ENCODE data around the gene GRAP2.

The GRAP2 gene

DNA sequence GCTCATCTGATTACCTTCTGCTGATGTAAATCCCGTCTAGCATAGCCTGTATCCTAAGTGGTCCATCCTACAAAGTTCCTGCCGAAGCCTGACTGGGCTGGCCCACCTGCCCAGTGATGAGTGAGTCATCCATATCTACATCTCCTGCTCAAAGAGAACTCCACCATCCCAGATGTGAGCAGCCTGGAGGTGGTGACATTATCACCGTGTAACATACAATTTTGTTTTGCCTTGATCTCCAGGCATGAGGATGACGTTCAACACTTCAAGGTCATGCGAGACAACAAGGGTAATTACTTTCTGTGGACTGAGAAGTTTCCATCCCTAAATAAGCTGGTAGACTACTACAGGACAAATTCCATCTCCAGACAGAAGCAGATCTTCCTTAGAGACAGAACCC, 64.9 kb downstream of the GRAP2 start:
- DNase-seq (ENCODE audit: low read depth in 2 of 2) = no peak

- DNase-seq (ENCODE audit: low read depth in 2 of 2) = peak in 1 of 2 experiments; percentile 6
Measured at GRCh38 chr22:39966470-39966869, 65.6 kb downstream of the GRAP2 start.

GRCh38 chr22:39967103-39967829, 66.4 kb downstream of the GRAP2 start:
- no peak for DNase-seq (ENCODE audit: low read depth in 2 of 2)

- DNase-seq (ENCODE audit: low read depth in 2 of 2) = no peak
Measured at GRCh38 chr22:39967996-39968972, 67.4 kb downstream of the GRAP2 start.

GRCh38 chr22:39970742-39971141, 69.9 kb downstream of the GRAP2 start:
- DNase-seq (ENCODE audit: low read depth in 2 of 2) = no peak

- DNase-seq (ENCODE audit: low read depth in 2 of 2) = no peak
Measured at GRCh38 chr22:39972641-39973040, 71.8 kb downstream of the GRAP2 start.

DNA sequence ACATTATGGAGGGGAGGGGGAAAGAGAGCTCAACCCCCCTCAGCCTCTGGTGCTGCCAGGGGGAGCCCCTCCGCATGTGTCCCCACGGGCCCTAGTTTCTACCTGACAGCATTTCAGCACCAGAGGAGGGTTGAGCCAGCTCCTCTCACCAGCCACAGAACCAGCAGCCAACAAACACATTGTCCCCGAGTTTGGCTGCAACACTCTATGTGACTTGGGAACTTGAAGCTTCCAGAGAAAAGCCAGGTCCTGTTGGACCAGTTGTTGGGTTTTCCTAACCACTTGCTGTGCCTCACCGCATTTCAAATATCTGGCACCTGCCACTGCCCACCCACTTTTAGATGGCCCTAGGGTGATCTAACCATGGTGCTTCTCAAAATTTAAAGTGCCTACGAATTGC, 72.8 kb downstream of the GRAP2 start:
- no peak for DNase-seq (ENCODE audit: low read depth in 2 of 2)

GRCh38 chr22:39974065-39974464, 73.2 kb downstream of the GRAP2 start:
- no peak for DNase-seq (ENCODE audit: low read depth in 2 of 2)

DNA sequence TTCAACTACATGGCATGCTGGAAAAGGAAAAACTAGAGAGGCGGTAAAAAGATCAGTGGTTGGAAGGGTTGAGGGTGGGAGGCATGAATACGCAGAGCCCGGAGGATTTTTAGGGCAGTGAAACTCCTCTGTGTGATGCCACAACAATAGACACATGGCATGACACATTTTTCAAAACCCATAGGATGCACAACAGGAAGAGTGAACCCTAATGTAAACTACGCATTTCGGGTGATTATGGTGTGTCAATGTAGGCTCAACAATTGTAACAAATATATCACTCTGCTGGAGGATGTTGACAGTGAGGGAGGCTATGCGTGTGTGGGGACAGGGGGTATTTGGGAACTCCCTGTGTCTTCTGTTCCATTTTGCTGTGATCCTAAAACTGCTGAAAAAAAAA, 78.2 kb downstream of the GRAP2 start:
- DNase-seq (ENCODE audit: low read depth in 2 of 2) = no peak

- DNase-seq (ENCODE audit: low read depth in 2 of 2) = no peak
Measured at GRCh38 chr22:39979458-39979857, 78.6 kb downstream of the GRAP2 start.

- no peak for DNase-seq (ENCODE audit: low read depth in 2 of 2)
Measured at GRCh38 chr22:39980596-39980995, 79.7 kb downstream of the GRAP2 start.

- no peak for DNase-seq (ENCODE audit: low read depth in 2 of 2)
Measured at GRCh38 chr22:39983346-39983745, 82.5 kb downstream of the GRAP2 start.

GRCh38 chr22:39984006-39984405, 83.1 kb downstream of the GRAP2 start:
- no peak for DNase-seq (ENCODE audit: low read depth in 2 of 2)

DNA sequence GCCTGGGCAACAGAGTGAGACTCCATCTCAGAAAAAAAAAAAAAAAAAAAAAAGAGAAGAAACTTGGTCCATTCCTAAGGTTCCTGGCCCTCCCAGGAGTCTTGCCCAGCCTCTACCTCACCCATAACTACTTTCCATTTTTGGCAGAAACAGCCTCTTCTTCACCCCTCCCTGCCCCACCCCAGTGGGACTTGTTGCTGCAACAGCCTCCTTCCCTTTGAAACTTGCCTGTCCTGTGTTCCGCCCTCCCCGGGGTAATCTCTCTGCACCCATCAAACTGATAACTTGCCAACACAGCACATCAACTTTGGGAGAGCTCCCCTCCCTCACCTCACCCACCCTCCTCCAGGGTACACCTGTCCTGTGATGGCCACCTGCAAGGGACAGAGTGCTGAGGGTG, 83.9 kb downstream of the GRAP2 start:
- DNase-seq (ENCODE audit: low read depth in 2 of 2) = no peak

DNA sequence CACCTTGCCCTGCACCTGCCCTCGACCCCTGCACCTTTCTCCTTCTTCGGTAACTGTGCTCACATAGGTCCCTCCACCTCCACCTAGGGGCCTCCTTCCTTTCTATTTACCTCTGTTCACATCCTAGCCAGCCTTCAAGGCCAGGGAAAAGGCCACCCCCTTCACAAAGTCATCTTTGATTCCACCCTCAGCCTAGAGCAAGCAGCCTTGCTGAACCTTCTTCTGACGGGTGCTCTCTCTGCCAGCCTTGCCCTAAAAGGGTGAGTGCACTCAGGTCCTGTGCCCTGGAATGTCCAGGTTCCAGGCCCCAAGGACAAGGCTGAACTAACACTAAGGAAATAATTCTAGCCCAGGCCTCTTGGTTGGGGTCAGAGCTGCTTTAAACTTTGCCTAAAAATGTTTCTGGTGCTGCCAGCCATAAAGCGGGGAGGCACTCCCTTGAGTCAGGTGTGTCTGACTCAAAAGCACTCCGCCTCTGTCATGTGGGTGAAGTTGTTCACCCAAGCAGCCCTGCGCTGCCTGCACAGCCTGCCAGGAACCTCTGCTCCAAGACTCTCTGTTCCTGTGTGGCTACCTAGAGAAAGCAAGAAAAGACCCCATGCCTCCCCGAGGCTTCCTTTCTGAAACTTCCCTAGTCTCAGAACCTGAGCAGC, 84.6 kb downstream of the GRAP2 start:
- no peak for DNase-seq (ENCODE audit: low read depth in 2 of 2)

- DNase-seq (ENCODE audit: low read depth in 2 of 2) = no peak
Measured at GRCh38 chr22:39988386-39989114, 87.7 kb downstream of the GRAP2 start.

- DNase-seq (ENCODE audit: low read depth in 2 of 2) = no peak
Measured at GRCh38 chr22:39989633-39990032, 88.7 kb downstream of the GRAP2 start.

DNA sequence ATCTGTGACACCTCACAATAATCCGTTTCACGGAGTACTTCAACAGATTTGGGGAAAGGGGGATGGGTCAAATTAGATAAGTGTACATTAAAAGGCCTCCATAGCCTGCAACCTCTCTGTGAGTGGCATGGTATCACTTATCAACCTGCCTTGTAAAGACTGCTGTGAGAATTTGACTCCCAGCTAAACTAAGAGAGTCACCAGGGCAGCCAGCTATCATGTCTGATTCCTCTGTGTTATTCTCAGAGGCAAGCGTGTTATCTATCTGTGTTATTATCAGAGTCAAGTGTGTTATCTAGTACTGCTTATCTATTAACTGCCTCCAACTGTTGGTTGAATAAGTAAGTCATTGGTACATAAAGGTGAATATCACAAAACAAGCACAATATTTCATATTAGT, 89.8 kb downstream of the GRAP2 start:
- no peak for DNase-seq (ENCODE audit: low read depth in 2 of 2)

DNA sequence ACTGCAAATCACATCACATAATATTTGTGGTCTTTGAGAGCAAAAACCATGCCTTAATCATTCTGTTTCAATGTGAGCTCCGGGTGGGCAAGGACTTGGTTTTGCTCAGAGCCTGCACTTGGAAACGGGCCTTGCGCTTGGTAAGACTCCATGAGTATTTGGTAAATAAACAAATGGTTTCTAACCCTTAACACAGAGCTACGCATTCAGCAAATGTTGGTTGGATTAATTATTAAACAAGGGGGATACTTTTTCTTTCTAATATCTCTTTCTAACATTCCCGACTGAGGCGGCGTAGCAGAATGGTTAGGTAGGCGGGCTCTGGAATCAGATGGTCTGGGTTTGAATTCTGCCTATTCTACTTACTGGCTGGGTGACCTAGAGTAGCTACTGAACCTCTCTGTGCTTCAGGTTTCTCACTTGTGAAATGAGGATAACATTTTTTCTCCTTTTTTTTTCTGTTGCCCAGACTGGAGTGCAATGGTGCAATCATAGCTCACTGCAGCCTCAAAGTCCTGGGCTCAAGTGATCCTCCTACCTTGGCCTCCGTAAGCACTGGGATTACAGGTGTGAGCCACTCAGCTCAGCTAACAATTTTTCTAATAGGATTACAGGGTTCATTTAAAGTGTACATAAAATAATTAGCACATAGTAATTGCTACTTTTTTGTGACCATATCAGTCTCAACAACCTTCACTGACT, 90.4 kb downstream of the GRAP2 start:
- DNase-seq (ENCODE audit: low read depth in 2 of 2) = no peak

DNA sequence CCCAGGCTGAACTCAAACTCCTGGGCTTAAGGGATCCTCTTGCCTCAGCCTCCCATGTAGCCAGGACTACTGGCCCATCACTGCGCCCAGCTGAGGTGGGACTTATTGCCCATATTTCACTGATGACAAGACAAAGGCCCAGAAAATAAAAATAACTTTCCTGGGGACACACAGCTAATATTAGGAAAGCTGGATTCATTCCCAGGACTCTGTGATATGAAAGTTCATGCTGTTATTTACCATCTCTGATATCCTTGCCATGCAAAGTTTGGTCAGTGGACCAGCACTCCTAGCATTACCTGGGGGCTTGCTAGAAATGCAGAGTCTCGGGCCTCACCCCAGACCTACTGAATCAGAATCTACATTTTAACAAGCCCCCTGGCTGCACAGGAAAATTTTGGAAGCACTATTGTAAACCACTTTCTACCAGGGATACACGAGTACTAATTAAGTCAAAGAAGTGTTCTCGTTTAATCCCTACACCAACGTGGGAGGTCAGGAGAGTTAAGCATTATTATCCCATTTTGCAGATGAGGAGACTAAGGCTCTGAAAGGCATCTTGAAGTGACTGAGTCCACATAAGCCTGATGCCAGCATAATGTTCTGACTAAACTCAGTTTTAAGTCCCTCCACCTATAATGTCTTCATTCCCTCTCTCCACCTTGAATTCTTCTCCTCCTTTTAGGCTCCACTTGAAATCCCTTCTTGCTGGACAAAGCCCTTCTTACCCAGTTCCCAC, 91.4 kb downstream of the GRAP2 start:
- no peak for DNase-seq (ENCODE audit: low read depth in 2 of 2)

Measured in fibroblast of skin of left biceps (primary cell).